GM12892 (cell line): ENCODE measurements around the gene DUOX2.
A peak's percentile ranks its signal among the peaks of the same experiment; 100 is the strongest.

Source experiments
- DNase-seq: peaks from one replicate; pipeline ENCODE4 v3.0.0; 2011; ENCODE audit not compliant: insufficient read length
- FAIRE-seq: peaks from 2 replicates; lab custom pipeline; 2011; peaks lifted over from hg19 to GRCh38; lab: Jason Lieb, UNC
- POLR2A ChIP-seq: IDR thresholded peaks from 2 replicates; pipeline ENCODE4 v1.6.1; 2011; ENCODE audit warnings: low read depth, low read length, control low read depth
- POLR2AphosphoS5 ChIP-seq: IDR thresholded peaks from 2 replicates; pipeline ENCODE4 v1.6.1; 2011; ENCODE audit warnings: low read depth, low read length, control low read depth
- TAF1 ChIP-seq: IDR thresholded peaks from 2 replicates; pipeline ENCODE4 v1.6.1; 2011; ENCODE audit warnings: low read depth, mild to moderate bottlenecking, control low read depth, low read length, borderline replicate concordance

Gene DUOX2

DNA sequence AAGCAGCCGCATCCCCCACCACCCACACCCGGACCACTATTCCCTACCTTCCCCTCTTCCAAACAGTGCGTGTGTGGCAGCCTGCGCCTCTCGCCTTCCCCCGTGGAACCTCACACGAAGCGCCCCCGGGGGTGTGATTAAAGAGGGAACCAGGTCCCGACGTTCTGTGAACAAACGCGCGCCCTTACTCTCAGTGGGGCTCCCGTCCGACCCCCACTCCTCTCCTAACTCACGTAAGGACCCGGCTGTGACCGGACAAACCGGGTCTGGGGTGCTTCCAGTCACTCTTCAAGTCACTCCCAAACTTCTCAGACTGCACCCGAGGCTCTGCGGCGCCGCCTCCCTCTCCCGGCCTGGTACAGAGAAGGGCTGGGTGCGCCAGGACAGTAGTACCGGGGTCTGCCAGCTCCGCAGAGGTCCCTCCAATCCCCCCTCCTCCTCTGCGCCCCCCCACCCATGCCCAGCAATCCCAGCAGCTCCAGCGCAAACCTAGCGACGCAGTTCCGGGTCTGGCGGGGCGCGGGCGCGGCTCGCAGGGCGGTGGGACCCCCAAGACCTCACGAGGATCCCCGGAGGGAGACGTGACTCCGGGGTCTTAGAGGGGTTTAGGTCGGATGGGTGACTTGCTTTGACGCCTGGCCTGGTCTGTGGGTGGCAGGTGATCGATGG, 15.1 kb upstream of the DUOX2 start:
- no peak for DNase-seq
- no peak for FAIRE-seq
- TF ChIP-seq TAF1 (no peak), POLR2AphosphoS5 (no peak), POLR2A (no peak)

DNA sequence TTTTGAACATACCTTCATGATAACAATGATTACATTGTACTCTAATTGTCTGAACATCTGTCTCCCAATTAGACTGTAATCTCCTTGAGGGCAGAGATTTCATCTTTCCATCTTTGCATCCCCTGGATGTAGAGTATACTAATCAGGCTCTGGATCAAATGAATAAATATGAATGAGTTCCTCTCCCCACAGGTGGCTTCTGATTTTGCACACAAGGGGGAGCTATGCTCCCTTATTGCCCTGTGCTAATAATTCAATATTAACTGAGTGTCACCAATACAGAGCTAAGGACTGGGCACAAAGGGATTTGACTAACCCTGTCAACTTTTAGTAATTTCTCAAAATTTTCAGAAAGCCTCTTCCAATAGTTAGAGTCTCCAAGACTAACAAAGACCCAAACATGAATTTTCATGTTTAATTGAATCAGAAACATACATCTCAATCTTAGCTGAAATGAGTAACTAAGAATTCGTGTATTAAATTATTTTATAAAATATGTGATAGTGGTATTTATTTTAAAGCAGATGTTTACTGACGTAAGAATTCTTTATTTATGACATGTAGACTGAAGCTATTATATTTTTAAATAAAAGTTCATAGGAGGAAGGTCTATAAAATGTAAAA, 12.7 kb upstream of the DUOX2 start:
- FAIRE-seq (no peak), DNase-seq (no peak)
- TF ChIP-seq POLR2A: no peak
- TF ChIP-seq POLR2AphosphoS5: no peak
- TF ChIP-seq TAF1: no peak

DNA sequence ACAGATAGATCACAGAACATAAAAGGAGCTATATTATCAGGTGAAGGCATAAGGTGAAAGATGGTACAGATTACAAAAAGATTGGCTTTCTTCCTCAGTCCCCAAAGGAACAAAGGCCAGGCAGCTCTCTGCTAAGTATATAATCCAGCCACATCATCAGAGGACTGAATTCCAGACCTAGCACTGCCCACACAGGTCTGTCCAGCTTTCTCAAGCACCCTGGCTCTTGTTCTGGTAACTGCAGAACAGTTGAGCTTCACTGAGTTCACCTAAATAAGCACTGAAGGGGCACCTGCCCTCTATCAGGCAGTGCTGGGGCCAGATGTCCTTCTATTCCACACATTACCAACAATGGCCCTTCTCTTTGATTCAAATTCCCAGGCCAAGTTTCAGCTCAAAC, 9.4 kb upstream of the DUOX2 start:
- no peak for DNase-seq
- FAIRE-seq: no peak
- TF ChIP-seq POLR2AphosphoS5: no peak
- TF ChIP-seq POLR2A: no peak
- no peak for TF ChIP-seq TAF1

DNA sequence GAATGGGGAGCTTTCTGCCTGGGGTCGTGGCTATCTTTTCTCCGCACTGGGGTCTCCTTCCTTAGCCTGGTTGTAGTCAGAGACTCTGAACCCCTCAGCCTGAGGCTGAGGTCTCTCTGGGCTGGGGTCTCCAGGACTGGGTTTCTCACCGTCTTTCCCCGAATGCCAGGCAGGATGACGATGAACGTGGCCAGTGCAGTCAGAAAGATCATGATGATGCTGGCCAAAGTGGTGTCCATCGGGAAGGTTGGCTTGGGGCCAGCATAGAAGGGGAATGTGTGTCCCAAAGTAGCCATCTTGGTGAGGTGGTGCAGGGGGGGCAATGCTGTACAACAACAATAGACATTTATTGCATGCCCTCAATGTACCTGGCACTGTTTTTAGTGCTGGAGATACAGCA, 8.7 kb upstream of the DUOX2 start:
- no peak for DNase-seq
- no peak for FAIRE-seq
- TF ChIP-seq POLR2A (no peak), TAF1 (no peak), POLR2AphosphoS5 (no peak)

DNA sequence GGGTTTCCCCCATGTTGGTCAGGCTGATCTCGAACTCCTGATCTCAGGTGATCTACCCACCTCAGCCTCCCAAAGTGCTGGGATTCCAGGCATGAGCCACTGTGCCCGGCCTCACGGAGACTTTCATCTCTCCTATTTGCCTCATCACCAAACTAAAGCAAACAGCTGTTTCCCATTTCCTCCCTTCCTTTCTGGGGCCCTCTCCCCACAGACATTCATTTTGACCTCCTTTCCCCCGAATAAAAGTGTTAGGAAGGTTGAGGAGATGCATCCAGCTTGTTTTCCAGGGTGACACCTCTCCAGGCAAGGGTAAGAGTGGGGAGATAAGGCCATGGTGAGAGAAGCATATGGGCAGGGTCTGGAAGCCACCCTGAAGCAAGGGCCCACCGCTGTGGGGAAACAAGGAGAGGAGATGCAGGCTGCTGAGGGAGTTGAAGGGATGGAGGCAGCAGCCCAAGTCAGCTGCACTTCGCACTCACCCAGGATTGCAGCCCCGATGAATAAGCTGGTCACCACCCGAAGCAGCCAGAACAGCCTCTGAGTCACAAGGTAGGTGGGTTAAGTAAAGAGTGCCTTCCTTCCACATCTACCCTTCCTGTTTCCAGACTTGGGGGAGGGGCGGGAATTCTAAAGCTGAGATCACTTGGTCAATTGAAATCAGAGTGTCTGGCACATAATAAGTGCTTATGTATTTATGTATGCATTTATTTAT, 7.9 kb upstream of the DUOX2 start:
- no peak for FAIRE-seq
- TF ChIP-seq TAF1 (no peak), POLR2AphosphoS5 (no peak), POLR2A (no peak)
- no peak for DNase-seq

DNA sequence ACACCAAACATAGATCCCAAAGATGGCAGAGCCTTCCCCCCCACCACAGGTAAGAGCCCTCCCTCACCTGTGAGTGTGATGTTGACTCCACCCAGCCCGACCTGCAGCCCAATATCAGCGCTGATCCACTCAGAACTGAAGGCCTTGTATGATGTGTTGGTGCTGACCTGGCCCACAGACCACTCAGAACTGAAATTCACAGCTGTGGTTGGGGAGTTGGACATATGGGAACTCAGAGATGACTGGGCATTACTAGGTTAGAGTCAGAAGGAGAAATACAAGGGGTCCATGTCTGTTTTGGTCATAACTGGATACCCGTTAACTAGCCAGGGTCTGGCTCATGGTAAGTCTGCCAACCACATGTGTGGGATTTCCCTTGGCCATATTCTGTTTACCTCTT, 7.0 kb upstream of the DUOX2 start:
- TF ChIP-seq POLR2A (no peak), TAF1 (no peak), POLR2AphosphoS5 (no peak)
- no peak for DNase-seq
- no peak for FAIRE-seq

DNA sequence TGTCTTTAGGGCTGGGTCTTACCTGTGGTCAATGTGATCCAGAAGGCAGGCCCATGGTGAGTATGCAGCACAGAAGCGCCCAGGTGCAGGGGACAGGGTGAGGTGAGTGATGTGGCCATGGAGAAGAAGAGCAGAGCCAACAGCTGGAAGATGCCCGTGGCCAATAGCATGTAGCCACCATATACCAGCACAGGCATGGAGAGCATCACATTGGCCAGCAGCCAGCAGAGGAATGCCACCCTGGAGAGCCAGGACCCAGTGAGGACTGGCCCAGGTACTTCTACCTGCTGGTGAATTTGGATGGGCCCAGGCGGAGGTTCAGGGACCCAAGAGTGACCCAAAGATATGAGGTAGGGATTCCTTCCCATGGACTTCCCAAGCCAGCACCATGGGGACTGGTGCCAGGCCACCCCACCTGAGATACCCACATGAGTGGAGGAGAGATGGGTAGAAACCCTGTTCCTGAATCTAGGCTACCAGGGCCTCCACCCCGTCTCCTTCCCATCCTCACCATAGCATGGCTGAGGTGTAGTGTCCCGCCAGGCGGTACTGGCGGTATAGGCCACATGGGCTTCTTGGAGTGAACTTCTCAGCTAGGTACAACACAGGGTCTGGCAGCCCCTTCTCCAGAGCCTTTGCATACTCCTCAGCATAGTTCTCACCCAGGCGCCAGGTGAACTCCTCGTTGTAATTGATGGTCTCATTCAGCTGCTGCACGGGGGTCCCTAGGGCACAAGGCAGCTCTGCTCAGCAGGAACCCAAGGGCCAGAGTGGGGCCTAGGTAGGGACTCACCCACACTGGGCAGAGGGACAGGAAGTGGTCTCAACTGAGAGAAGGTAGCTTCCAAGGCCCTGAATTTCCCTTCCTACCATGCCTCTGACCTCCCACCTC, 6.4 kb upstream of the DUOX2 start:
- TF ChIP-seq TAF1 (no peak), POLR2AphosphoS5 (no peak), POLR2A (no peak)
- DNase-seq: no peak
- FAIRE-seq: no peak

DNA sequence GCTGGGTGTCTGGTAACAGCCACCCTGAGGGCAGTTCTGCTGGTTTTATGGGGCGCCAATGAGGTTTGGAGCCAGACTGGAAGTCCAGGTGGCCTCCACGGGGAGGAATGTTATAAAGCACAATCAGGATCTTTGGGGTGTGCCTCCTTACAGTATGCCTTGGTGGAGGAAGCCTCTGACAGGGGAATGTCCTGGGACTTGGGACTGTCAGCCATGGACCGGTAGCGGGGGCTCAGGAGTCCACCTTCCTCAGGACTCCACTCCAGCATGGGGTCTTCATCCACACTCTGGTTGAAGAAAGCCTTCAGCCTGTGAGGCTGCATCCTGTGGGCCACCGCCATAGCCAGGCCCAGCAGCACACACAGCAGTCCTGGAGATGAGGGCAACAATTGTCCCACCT, 5.0 kb upstream of the DUOX2 start:
- no peak for DNase-seq
- TF ChIP-seq TAF1 (no peak), POLR2A (no peak), POLR2AphosphoS5 (no peak)
- FAIRE-seq: no peak

DNA sequence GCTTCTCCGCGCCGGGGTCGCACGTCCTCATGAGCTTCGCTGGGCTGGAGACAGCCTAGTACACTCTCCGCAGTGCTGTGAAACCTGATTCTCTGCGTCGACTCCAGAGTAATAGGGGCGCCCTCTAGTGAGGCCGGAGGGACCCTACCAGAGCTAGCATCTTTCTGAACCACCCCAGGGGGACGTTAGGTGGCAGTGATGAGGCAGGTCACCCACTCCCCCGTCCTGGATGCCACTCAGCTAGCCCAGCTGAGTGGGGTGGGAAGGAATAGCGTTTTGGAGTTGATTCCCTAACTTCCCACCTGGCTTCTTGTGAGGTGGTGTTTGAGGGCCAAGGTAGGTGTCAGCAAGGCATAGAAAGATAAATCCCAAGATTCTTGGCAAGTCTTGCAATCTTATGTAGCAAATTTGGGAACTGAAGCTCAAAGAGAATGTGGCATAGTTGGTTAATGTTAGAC, 4.2 kb upstream of the DUOX2 start:
- peak; percentile 99 for FAIRE-seq
- peak; percentile 91 for DNase-seq
- TF ChIP-seq POLR2A (no peak), POLR2AphosphoS5 (no peak), TAF1 (no peak)

DNA sequence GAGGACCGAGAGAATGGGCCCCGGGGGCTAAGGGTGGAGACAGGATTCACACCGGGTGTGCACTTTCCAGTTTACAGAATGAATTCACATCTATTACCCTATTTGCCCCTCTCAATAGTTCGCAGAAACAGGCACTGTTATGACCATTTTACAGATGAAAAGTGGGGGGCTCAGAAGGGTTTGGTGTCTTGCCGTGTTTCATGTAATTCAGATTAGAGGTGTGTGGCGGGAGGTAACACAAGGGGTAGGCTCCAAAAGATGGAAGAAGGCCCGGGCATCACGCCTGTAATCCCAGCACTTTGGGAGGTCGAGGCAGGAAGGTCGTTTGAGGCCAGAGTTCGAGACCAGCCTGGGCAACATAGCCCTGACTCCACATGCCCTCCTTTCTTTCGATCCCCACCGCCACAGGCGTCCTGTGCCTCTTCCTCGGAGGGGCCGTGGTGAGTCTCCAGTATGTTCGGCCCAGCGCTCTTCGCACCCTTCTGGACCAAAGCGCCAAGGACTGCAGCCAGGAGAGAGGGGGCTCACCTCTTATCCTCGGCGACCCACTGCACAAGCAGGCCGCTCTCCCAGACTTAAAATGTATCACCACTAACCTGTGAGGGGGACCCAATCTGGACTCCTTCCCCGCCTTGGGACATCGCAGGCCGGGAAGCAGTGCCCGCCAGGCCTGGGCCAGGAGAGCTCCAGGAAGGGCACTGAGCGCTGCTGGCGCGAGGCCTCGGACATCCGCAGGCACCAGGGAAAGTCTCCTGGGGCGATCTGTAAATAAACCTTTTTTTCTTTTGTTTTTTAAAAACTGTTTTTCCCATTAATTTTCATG, 3.5 kb upstream of the DUOX2 start:
- DNase-seq (no peak), FAIRE-seq (no peak)
- TF ChIP-seq TAF1 (no peak), POLR2AphosphoS5 (no peak), POLR2A (no peak)
